C4-2B (cell line): Measurements from ENCODE around the gene KPNA6.

Experiments
- CTCF ChIP-seq: fragments of 450-650 bp; conservative IDR thresholded peaks from 2 replicates; pipeline ENCODE4 v1.5.1; 2017; ENCODE audit warnings: mild to moderate bottlenecking
- ZFX ChIP-seq: fragments of 450-650 bp; IDR thresholded peaks from 2 replicates; pipeline ENCODE4 v1.6.1; 2017

- TF ChIP-seq CTCF (no peak), ZFX (no peak)
These were observed 91.8 kb downstream of the KPNA6 start for GRCh38 chr1:32199717-32200072.
